C4-2B (cell line): ENCODE results near the gene TNFRSF8.

Experiments
- CTCF ChIP-seq: fragments of 450-650 bp; conservative IDR thresholded peaks from 2 replicates; pipeline ENCODE4 v1.5.1; 2017; ENCODE audit warnings: mild to moderate bottlenecking
- ZFX ChIP-seq: fragments of 450-650 bp; IDR thresholded peaks from 2 replicates; pipeline ENCODE4 v1.6.1; 2017

- TF ChIP-seq CTCF = no peak
- TF ChIP-seq ZFX = no peak
Observed at GRCh38 chr1:12123172-12123571, 60.1 kb downstream of the TNFRSF8 start.
